IMR-90 (cell line): ENCODE measurements around the gene SKIC8. TPM values are rescaled to one million over a fixed set of nuclear protein-coding genes. Genes with fewer than 3 reads are reported as not detected.

Experiments
- ATAC-seq: fragments of 200-7000 bp; cut with Tn5 transposase; 2 replicates; pipeline ENCODE4 v1.9.1; 2020; ENCODE audit warnings: low read depth, mild to moderate bottlenecking, moderate library complexity
- BruUV-seq: library from RNA; stranded (reverse); fragments of 400-500 nt; replicated peaks from 2 replicates; lab custom pipeline; 2021; lab: Mats Ljungman, UMichigan
- CTCF ChIA-PET: fragments of 300-600 bp; formaldehyde crosslinking; extraction: SDS; loops from one replicate; lab custom pipeline; 2021; ENCODE audit warnings: antibody characterized with exemption; lab: Yijun Ruan, JAX
- POLR2A ChIA-PET: fragments of 300-600 bp; sonication (Branson Sonifier 250); formaldehyde crosslinking; loops from one replicate; lab custom pipeline; 2022; ENCODE audit warnings: antibody characterized with exemption; ENCODE audit not compliant: unreplicated experiment; lab: Charles Lee
- DNase-seq: peaks from one replicate; pipeline ENCODE4 v3.0.0; 2013
- H2AFZ ChIP-seq: replicated peaks from 2 replicates; pipeline ENCODE3; 2013; ENCODE audit warnings: low read length, mild to moderate bottlenecking; ENCODE audit not compliant: poor library complexity
- H2AK5ac ChIP-seq: 2 replicates; pipeline ENCODE4 v1.6.1; 2013; ENCODE audit warnings: low read depth, low read length, inconsistent platforms
- H2AK9ac ChIP-seq: replicated peaks from 2 replicates; pipeline ENCODE3; 2013; ENCODE audit warnings: mild to moderate bottlenecking, low read depth, low read length, moderate library complexity; ENCODE audit not compliant: poor library complexity
- H2BK120ac ChIP-seq: 2 replicates; pipeline ENCODE4 v1.6.1; 2013; ENCODE audit warnings: low read depth, low read length, inconsistent platforms
- H2BK15ac ChIP-seq: 3 replicates; pipeline ENCODE4 v1.6.1; 2013; ENCODE audit warnings: low read depth, low read length, inconsistent platforms
- H2BK20ac ChIP-seq: 2 replicates; pipeline ENCODE4 v1.6.1; 2013; ENCODE audit warnings: low read depth, mild to moderate bottlenecking, inconsistent platforms, low read length, moderate library complexity
- H2BK5ac ChIP-seq: 2 replicates; pipeline ENCODE4 v1.6.1; 2013; ENCODE audit warnings: mild to moderate bottlenecking, low read depth, low read length, inconsistent platforms; ENCODE audit not compliant: poor library complexity, severe bottlenecking
- H3K14ac ChIP-seq: replicated peaks from 2 replicates; pipeline ENCODE4 v1.6.1; 2013; ENCODE audit warnings: low read depth, low read length, inconsistent platforms
- H3K18ac ChIP-seq: 2 replicates; pipeline ENCODE4 v1.6.1; 2013; ENCODE audit warnings: low read depth, low read length, control low read depth
- H3K23ac ChIP-seq: 2 replicates; pipeline ENCODE4 v1.6.1; 2013; ENCODE audit warnings: low read depth, low read length, inconsistent platforms
- H3K27ac ChIP-seq: 2 replicates; pipeline ENCODE4 v1.5.1; 2013; ENCODE audit warnings: mild to moderate bottlenecking, control low read depth, low read length; ENCODE audit not compliant: insufficient read depth
- H3K27me3 ChIP-seq: 2 replicates; pipeline ENCODE4 v1.6.1; 2013; ENCODE audit warnings: low read length; ENCODE audit not compliant: control insufficient read depth, insufficient read depth
- H3K36me3 ChIP-seq: 2 replicates; pipeline ENCODE4 v1.6.1; 2013; ENCODE audit warnings: low read length, mixed read lengths; ENCODE audit not compliant: control insufficient read depth, insufficient read depth
- H3K4ac ChIP-seq: 2 replicates; pipeline ENCODE4 v1.6.1; 2013; ENCODE audit warnings: low read depth, low read length, inconsistent platforms
- H3K4me1 ChIP-seq: 2 replicates; pipeline ENCODE4 v1.6.1; 2013; ENCODE audit warnings: low read length, mixed read lengths; ENCODE audit not compliant: control insufficient read depth, insufficient read depth
- H3K4me2 ChIP-seq: 2 replicates; pipeline ENCODE4 v1.6.1; 2013; ENCODE audit warnings: low read depth, mild to moderate bottlenecking, control low read depth, low read length, moderate library complexity
- H3K4me3 ChIP-seq: 2 replicates; pipeline ENCODE4 v1.5.1; 2013; ENCODE audit warnings: low read depth, mild to moderate bottlenecking, control low read depth, low read length, moderate library complexity; ENCODE audit not compliant: insufficient read depth
- H3K56ac ChIP-seq: 2 replicates; pipeline ENCODE4 v1.6.1; 2013; ENCODE audit warnings: low read length, inconsistent platforms; ENCODE audit not compliant: insufficient read depth; ENCODE audit errors: extremely low read depth
- H3K79me1 ChIP-seq, 2 experiments: 2 replicates each; pipeline ENCODE4 v1.6.1; 2013; ENCODE audit warnings: low read length in 2 of 2, inconsistent platforms in 1 of 2, low read depth in 1 of 2
- H3K9ac ChIP-seq: 2 replicates; pipeline ENCODE4 v1.6.1; 2013; ENCODE audit warnings: low read depth, low read length, control low read depth
- H3K9me1 ChIP-seq: 2 replicates; pipeline ENCODE4 v1.6.1; 2013; ENCODE audit warnings: low read length, inconsistent platforms; ENCODE audit not compliant: insufficient read depth
- H3K9me3 ChIP-seq: 2 replicates; pipeline ENCODE4 v1.6.1; 2013; ENCODE audit warnings: low read length; ENCODE audit not compliant: control insufficient read depth, insufficient read depth
- H4K20me1 ChIP-seq: 2 replicates; pipeline ENCODE4 v1.6.1; 2013; ENCODE audit warnings: low read length, inconsistent platforms; ENCODE audit not compliant: insufficient read depth
- H4K5ac ChIP-seq: 2 replicates; pipeline ENCODE4 v1.6.1; 2013; ENCODE audit warnings: mild to moderate bottlenecking, low read depth, low read length, control low read depth
- H4K8ac ChIP-seq, 2 experiments: 2 replicates each; pipeline ENCODE4 v1.6.1; 2013; ENCODE audit warnings: low read depth in 2 of 2, low read length in 2 of 2, control low read depth in 1 of 2, inconsistent platforms in 1 of 2
- H4K91ac ChIP-seq: 2 replicates; pipeline ENCODE4 v1.6.1; 2013; ENCODE audit warnings: low read depth, low read length, inconsistent platforms; ENCODE audit not compliant: insufficient read depth
- BHLHE40 ChIP-seq: fragments of 150-350 bp; IDR thresholded peaks from 2 replicates; pipeline ENCODE4 v1.6.1; 2016; ENCODE audit warnings: mild to moderate bottlenecking, low read depth, low read length
- CEBPB ChIP-seq: IDR thresholded peaks from 2 replicates; pipeline ENCODE4 v1.6.1; 2012; ENCODE audit warnings: low read depth, low read length, improper control_type of control experiment
- ELK1 ChIP-seq: fragments of 150-350 bp; IDR thresholded peaks from 2 replicates; pipeline ENCODE4 v1.6.1; 2016; ENCODE audit warnings: low read depth, mild to moderate bottlenecking, low read length, moderate library complexity, borderline replicate concordance
- FOS ChIP-seq: fragments of 150-350 bp; IDR thresholded peaks from 2 replicates; pipeline ENCODE4 v1.6.1; 2016; ENCODE audit warnings: low read depth, low read length
- MAFK ChIP-seq: IDR thresholded peaks from 2 replicates; pipeline ENCODE4 v1.6.1; 2012; ENCODE audit warnings: low read depth, low read length, improper control_type of control experiment
- MAZ ChIP-seq: IDR thresholded peaks from 2 replicates; pipeline ENCODE4 v1.6.1; 2012; ENCODE audit warnings: low read depth, mild to moderate bottlenecking, low read length, improper control_type of control experiment, moderate library complexity, borderline replicate concordance
- POLR2A ChIP-seq: IDR thresholded peaks from 2 replicates; pipeline ENCODE4 v1.6.1; 2012; ENCODE audit warnings: mild to moderate bottlenecking, low read depth, low read length
- RAD21 ChIP-seq: IDR thresholded peaks from 2 replicates; pipeline ENCODE4 v1.6.1; 2012; ENCODE audit warnings: low read length, improper control_type of control experiment
- RFX5 ChIP-seq: IDR thresholded peaks from 2 replicates; pipeline ENCODE4 v1.8.0; 2012; ENCODE audit warnings: low read depth, mild to moderate bottlenecking, low read length, moderate library complexity
- SMC3 ChIP-seq: fragments of 150-350 bp; IDR thresholded peaks from 2 replicates; pipeline ENCODE4 v1.6.1; 2016; ENCODE audit warnings: low read depth, mild to moderate bottlenecking, antibody characterized with exemption, low read length, moderate library complexity
- USF2 ChIP-seq: fragments of 150-350 bp; IDR thresholded peaks from 2 replicates; pipeline ENCODE4 v1.6.1; 2017; ENCODE audit warnings: mild to moderate bottlenecking, antibody characterized with exemption, low read length, low read depth
- WGBS, 2 experiments: methylation state at CpG; one replicate each; pipeline versions ENCODE4 v1.1.5 to v1.1.7; 2013; ENCODE audit warnings: missing lambda C conversion rate in 2 of 2; ENCODE audit not compliant: insufficient read length in 1 of 2; ENCODE audit errors: extremely low coverage in 2 of 2; 5-methylcytosine and 5-hydroxymethylcytosine counted together
- dilution Hi-C: fragments of 300-500 bp; cut with HindIII; formaldehyde crosslinking; loops from one replicate; pipeline ENCODE4 v1.14.3; 2018; ENCODE audit warnings: low sequenced_read_pairs; ENCODE audit not compliant: unreplicated experiment
- in situ Hi-C: fragments of 300-500 bp; cut with MboI; formaldehyde crosslinking; loops from 3 replicates; pipeline ENCODE4 v1.14.3; 2019; ENCODE audit warnings: low sequenced_read_pairs, inconsistent platforms, mixed read lengths
- intact Hi-C: fragments of 100-400 bp; cut with micrococcal nuclease; formaldehyde crosslinking; loops from 2 replicates; pipeline ENCODE4 v1.10.0; 2022
- polyA plus RNA-seq, 3 experiments: library from polyadenylated mRNA; depleted of rRNA; stranded (reverse); fragments of >200 nt; gene quantifications; 2 replicates each; pipeline ENCODE4 v1.2.3, GENCODE V29; 2012; ENCODE audit warnings: low replicate concordance in 1 of 3
- total RNA-seq: library from RNA; depleted of rRNA; stranded (reverse); fragments of >200 nt; gene quantifications from 2 replicates; pipeline ENCODE4 v1.2.3, GENCODE V29; 2012
- TF ChIP-seq, protein P1 (sequence below): conservative IDR thresholded peaks from 2 replicates; pipeline ENCODE4 v1.5.1; 2012; ENCODE audit warnings: mild to moderate bottlenecking, low read depth, low read length, improper control_type of control experiment

Gene SKIC8
- total and polyA plus RNA-seq, 2 of the 4 experiments (the other 2 are of a cell fraction): 72.2 to 124 TPM

DNA sequence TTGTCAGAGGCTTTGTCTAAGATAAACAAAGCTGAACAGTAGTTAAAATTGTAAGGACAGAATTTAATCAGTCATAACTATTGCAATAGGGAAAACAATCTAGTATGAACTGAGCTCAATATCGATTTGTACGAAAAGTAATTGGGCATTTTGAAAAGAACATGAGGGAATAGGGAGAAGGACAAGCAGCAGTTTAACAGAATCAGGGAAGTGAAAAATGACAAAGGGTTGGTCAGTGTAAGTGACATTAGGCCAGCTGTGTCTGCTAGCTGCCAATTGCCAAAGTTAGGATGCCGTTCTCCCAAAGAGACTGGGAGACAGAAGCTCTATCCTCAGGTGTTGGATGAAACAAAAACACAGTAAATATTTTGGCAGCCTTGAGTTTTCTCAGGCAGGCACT is 38.3 kb downstream of the SKIC8 start:
- in situ Hi-C loops: no loop called here
- DNase-seq (no peak), ATAC-seq (no peak)
- Histone ChIP-seq H3K4ac (no peak overlapping the region), H3K23ac (no peak overlapping the region), H3K4me2 (no peak overlapping the region), H2AK5ac (no peak overlapping the region), H3K4me3 (no peak overlapping the region), H3K27ac (no peak overlapping the region), H3K27me3 (peaks cover 30% of the 10 kb centered on the region), H4K5ac (no peak overlapping the region), H2AK9ac (no peak overlapping the region), H4K91ac (no peak overlapping the region), H4K8ac (no peak overlapping the region), H3K56ac (no peak overlapping the region), H3K9me3 (no peaks in the 10 kb centered on the region), H3K9ac (no peak overlapping the region), H2BK5ac (no peak overlapping the region), H3K18ac (no peak overlapping the region), H3K36me3 (no peaks in the 10 kb centered on the region), H3K4me1 (peaks cover 5% of the 10 kb centered on the region), H3K14ac (no peak overlapping the region), H3K79me1 (no peaks in the 10 kb centered on the region), H2BK15ac (no peak overlapping the region), H2BK20ac (no peak overlapping the region), H2AFZ (no peak overlapping the region), H2BK120ac (no peak overlapping the region), H4K20me1 (no peaks in the 10 kb centered on the region), H3K9me1 (0 out of 2 replicates have a peak, but pooled peaks cover 3% of the 10 kb centered on the region)
- intact Hi-C loops: no loop called here
- CTCF ChIA-PET: interaction anchor here (0.7 kb wide), 1 partner anchor 1167 kb away, joined by 4 read pairs; no protein-coding TSS in a partner anchor
- 70% methylated on average over 2 of the region's 3 CpGs; no CpG with 5 or more reads in 1 of the 2 experiments for WGBS, 2 experiments
- POLR2A ChIA-PET: no interaction called here
- no TSS peak for BruUV-seq
- dilution Hi-C loops: no loop called here
- TF ChIP-seq CEBPB (no peak), MAFK (no peak), USF2 (no peak), ELK1 (no peak), RAD21 (no peak), BHLHE40 (no peak), SMC3 (no peak), MAZ (no peak), RFX5 (no peak), FOS (no peak), POLR2A (no peak)
- TF ChIP-seq, protein P1, sequence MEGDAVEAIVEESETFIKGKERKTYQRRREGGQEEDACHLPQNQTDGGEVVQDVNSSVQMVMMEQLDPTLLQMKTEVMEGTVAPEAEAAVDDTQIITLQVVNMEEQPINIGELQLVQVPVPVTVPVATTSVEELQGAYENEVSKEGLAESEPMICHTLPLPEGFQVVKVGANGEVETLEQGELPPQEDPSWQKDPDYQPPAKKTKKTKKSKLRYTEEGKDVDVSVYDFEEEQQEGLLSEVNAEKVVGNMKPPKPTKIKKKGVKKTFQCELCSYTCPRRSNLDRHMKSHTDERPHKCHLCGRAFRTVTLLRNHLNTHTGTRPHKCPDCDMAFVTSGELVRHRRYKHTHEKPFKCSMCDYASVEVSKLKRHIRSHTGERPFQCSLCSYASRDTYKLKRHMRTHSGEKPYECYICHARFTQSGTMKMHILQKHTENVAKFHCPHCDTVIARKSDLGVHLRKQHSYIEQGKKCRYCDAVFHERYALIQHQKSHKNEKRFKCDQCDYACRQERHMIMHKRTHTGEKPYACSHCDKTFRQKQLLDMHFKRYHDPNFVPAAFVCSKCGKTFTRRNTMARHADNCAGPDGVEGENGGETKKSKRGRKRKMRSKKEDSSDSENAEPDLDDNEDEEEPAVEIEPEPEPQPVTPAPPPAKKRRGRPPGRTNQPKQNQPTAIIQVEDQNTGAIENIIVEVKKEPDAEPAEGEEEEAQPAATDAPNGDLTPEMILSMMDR: no peak
